Measurements from ENCODE around the gene DDX5. TPM values are rescaled to one million over a fixed set of nuclear protein-coding genes. Genes with fewer than 3 reads are reported as not detected.

DDX5 gene
- total and polyA plus RNA-seq, 2 of the 4 experiments (the other 2 are of a cell fraction), result 253 to 781 TPM

GRCh38 chr17:64547319-64547718 lies 41.2 kb upstream of the DDX5 start:
- ChIA-PET POLR2A (ENCODE audit: unreplicated experiment) (no interaction called here), CTCF (no interaction called here)
- in situ Hi-C loops (cut with MboI; ENCODE audit: low sequenced_read_pairs) (no loop called here), dilution Hi-C loops (cut with HindIII; ENCODE audit: low sequenced_read_pairs, unreplicated experiment) (no loop called here), intact Hi-C loops (cut with micrococcal nuclease) (no loop called here)
- Histone ChIP-seq H3K4me2 (ENCODE audit: low read depth, low read length) (no peak overlapping the region), H4K5ac (ENCODE audit: low read depth, low read length) (no peak overlapping the region), H2BK120ac (ENCODE audit: low read depth, low read length) (no peak overlapping the region), H3K4ac (ENCODE audit: low read depth, low read length) (no peak overlapping the region), H3K9me1 (ENCODE audit: insufficient read depth, low read length) (no peaks in the 10 kb centered on the region), H3K56ac (ENCODE audit: extremely low read depth, insufficient read depth, low read length) (no peak overlapping the region), H3K79me1 (ENCODE audit: low read depth in 1 of 2, low read length in 2 of 2) (peaks cover 36 to 44% of the 10 kb centered on the region in 2 experiments), H3K36me3 (ENCODE audit: control insufficient read depth, insufficient read depth, low read length) (peaks cover 45% of the 10 kb centered on the region), H3K9me3 (ENCODE audit: control insufficient read depth, insufficient read depth, low read length) (no peaks in the 10 kb centered on the region), H3K9ac (ENCODE audit: low read depth, low read length) (no peak overlapping the region), H3K4me3 (ENCODE audit: insufficient read depth, low read depth, low read length) (no peak overlapping the region), H4K20me1 (ENCODE audit: insufficient read depth, low read length) (peaks cover 50% of the 10 kb centered on the region), H2AK9ac (replicated peaks; ENCODE audit: low read depth, low read length, poor library complexity) (no peak overlapping the region), H3K23ac (ENCODE audit: low read depth, low read length) (no peak overlapping the region), H3K18ac (ENCODE audit: low read depth, low read length) (no peak overlapping the region), H2BK20ac (ENCODE audit: low read depth, low read length) (no peak overlapping the region), H2AFZ (replicated peaks; ENCODE audit: low read length, poor library complexity) (no peak overlapping the region), H4K8ac (ENCODE audit: low read depth in 2 of 2, low read length in 2 of 2) (no peak overlapping the region), H2BK5ac (ENCODE audit: low read depth, low read length, poor library complexity, severe bottlenecking) (no peak overlapping the region), H2AK5ac (ENCODE audit: low read depth, low read length) (no peak overlapping the region), H4K91ac (ENCODE audit: insufficient read depth, low read depth, low read length) (no peak overlapping the region), H3K14ac (replicated peaks; ENCODE audit: low read depth, low read length) (no peak overlapping the region), H3K27me3 (ENCODE audit: control insufficient read depth, insufficient read depth, low read length) (no peaks in the 10 kb centered on the region), H2BK15ac (ENCODE audit: low read depth, low read length) (no peak overlapping the region), H3K4me1 (ENCODE audit: control insufficient read depth, insufficient read depth, low read length) (no peaks in the 10 kb centered on the region), H3K27ac (ENCODE audit: insufficient read depth, low read length) (no peak overlapping the region)
- DNase-seq (no peak), ATAC-seq (ENCODE audit: low read depth) (no peak)
- BruUV-seq (replicated peaks), result no TSS peak
- WGBS, 2 experiments (ENCODE audit: extremely low coverage in 2 of 2, insufficient read length in 1 of 2), result no CpG with 5 or more reads among the region's 10 CpGs
- no peak for TF ChIP-seq MAZ (IDR thresholded peaks at IDR 0.05; ENCODE audit: borderline replicate concordance, low read depth, low read length)
- TF ChIP-seq RCOR1 (IDR thresholded peaks at IDR 0.05; ENCODE audit: insufficient replicate concordance, low read length), result no peak
- TF ChIP-seq RFX5 (IDR thresholded peaks at IDR 0.05; ENCODE audit: low read depth, low read length), result no peak
- TF ChIP-seq RAD21 (IDR thresholded peaks at IDR 0.05; ENCODE audit: low read length), result no peak
- no peak for TF ChIP-seq CTCF (conservative IDR thresholded peaks at IDR 0.05; ENCODE audit: low read depth, low read length)
- TF ChIP-seq MXI1 (IDR thresholded peaks at IDR 0.05; ENCODE audit: borderline replicate concordance, low read depth, low read length), result no peak
- no peak for TF ChIP-seq CHD1 (IDR thresholded peaks at IDR 0.05; ENCODE audit: low read depth, low read length)
- no peak for TF ChIP-seq MAFK (IDR thresholded peaks at IDR 0.05; ENCODE audit: low read depth, low read length)
- TF ChIP-seq USF2 (IDR thresholded peaks at IDR 0.05; ENCODE audit: low read depth, low read length), result no peak
- no peak for TF ChIP-seq CEBPB (IDR thresholded peaks at IDR 0.05; ENCODE audit: low read depth, low read length)
- no peak for TF ChIP-seq FOS (IDR thresholded peaks at IDR 0.05; ENCODE audit: low read depth, low read length)
- no peak for TF ChIP-seq NFE2L2 (IDR thresholded peaks at IDR 0.05; ENCODE audit: low read depth, low read length)
- TF ChIP-seq POLR2A (IDR thresholded peaks at IDR 0.05; ENCODE audit: low read depth, low read length), result no peak
- no peak for TF ChIP-seq SMC3 (IDR thresholded peaks at IDR 0.05; ENCODE audit: low read depth, low read length)
- TF ChIP-seq ELK1 (IDR thresholded peaks at IDR 0.05; ENCODE audit: borderline replicate concordance, low read depth, low read length), result no peak
- no peak for TF ChIP-seq BHLHE40 (IDR thresholded peaks at IDR 0.05; ENCODE audit: low read depth, low read length)

Measured in IMR-90 (cell line).